Vagina (tissue), 2 donors: ENCODE measurements around the gene ANK2. TPM values are rescaled to one million over a fixed set of nuclear protein-coding genes. Genes with fewer than 3 reads are reported as not detected.

ENCODE experiments used
- DNase-seq, 2 donors: peaks; one replicate each; pipeline ENCODE4 v3.0.0-alpha.2; 2017; ENCODE audit errors: extremely low spot score in 2 of 2
- H3K27ac ChIP-seq: fragments of 200-600 bp; sonication (generic); one replicate; pipeline ENCODE4 v1.5.1; 2019
- H3K27me3 ChIP-seq: fragments of 200-600 bp; sonication (generic); one replicate; pipeline ENCODE4 v1.5.1; 2019
- H3K36me3 ChIP-seq, 2 donors: fragments of 200-600 bp; sonication (generic); one replicate each; pipeline ENCODE4 v1.5.1; 2017 to 2019
- H3K4me1 ChIP-seq: fragments of 200-600 bp; sonication (generic); one replicate; pipeline ENCODE4 v1.5.1; 2019
- H3K4me3 ChIP-seq, 2 donors: fragments of 200-600 bp; sonication (generic); 1 replicate in 1 of 2; 2 replicates in 1 of 2; pipeline ENCODE4 v1.5.1; 2016 to 2019
- H3K9me3 ChIP-seq: fragments of 200-600 bp; sonication (generic); one replicate; pipeline ENCODE4 v1.5.1; 2019
- POLR2A ChIP-seq, 2 donors: fragments of 450-650 bp; IDR thresholded peaks; one replicate each; pipeline ENCODE4 v1.6.1; 2017; ENCODE audit warnings: antibody characterized with exemption in 2 of 2, mild to moderate bottlenecking in 2 of 2, moderate library complexity in 2 of 2
- POLR2AphosphoS5 ChIP-seq, 2 donors: sonication (generic); formaldehyde crosslinking; IDR thresholded peaks; one replicate each; pipeline ENCODE4 v1.9.0; 2017; ENCODE audit warnings: antibody characterized with exemption in 2 of 2, mild to moderate bottlenecking in 2 of 2, low read depth in 1 of 2; ENCODE audit not compliant: insufficient read depth in 1 of 2
- intact Hi-C: fragments of 100-400 bp; cut with DNase I; formaldehyde crosslinking; loops from one replicate; pipeline ENCODE4 v1.15.1; 2023
- total RNA-seq: library from RNA; depleted of rRNA; stranded (reverse); fragments of >200 nt; gene quantifications from one replicate; pipeline ENCODE4 v1.2.3, GENCODE V29; 2016
- TF ChIP-seq, protein P1 (sequence below), 3 experiments: fragments of 450-650 bp in 2 of 3; fragments of 200-600 bp in 1 of 3; sonication (generic) in 1 of 3; IDR thresholded peaks; one replicate each; pipeline ENCODE4 v1.5.1; 2017 to 2019; ENCODE audit warnings: antibody characterized with exemption in 3 of 3, mild to moderate bottlenecking in 2 of 3, moderate library complexity in 2 of 3

The ANK2 gene
- total RNA-seq, 1 donor from 2014 or later, result 64.6 TPM

DNA sequence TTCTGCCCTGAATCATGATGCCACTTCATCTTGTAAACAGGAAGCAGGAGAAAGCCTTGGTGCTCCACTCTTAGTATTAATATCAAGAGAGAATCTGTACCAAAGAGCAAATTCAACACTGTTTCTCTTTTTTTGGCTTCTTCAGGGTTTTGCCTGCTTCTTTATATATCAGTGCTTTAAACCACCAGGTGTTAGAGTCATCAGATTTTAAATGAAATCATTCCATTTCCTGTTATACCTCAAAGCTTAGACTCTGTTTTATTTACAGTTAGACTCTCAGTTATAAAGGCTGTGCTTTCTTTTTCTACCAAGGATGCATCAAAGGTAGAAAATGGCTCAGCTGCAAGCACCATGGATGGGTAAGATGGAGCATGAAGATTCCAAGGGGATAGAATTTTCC lies 361.2 kb downstream of the ANK2 start:
- Histone ChIP-seq H3K27ac (no peak overlapping the region), H3K4me3 (no peak overlapping the region), H3K27me3 (no peaks in the 10 kb centered on the region), H3K9me3 (no peaks in the 10 kb centered on the region), H3K4me1 (no peaks in the 10 kb centered on the region), H3K36me3 (no peaks in the 10 kb centered on the region)
- DNase-seq, result no peak
- intact Hi-C loops, result no loop called here
- TF ChIP-seq POLR2A (IDR thresholded peaks at IDR 0.05), result no peak
- TF ChIP-seq, protein P1, sequence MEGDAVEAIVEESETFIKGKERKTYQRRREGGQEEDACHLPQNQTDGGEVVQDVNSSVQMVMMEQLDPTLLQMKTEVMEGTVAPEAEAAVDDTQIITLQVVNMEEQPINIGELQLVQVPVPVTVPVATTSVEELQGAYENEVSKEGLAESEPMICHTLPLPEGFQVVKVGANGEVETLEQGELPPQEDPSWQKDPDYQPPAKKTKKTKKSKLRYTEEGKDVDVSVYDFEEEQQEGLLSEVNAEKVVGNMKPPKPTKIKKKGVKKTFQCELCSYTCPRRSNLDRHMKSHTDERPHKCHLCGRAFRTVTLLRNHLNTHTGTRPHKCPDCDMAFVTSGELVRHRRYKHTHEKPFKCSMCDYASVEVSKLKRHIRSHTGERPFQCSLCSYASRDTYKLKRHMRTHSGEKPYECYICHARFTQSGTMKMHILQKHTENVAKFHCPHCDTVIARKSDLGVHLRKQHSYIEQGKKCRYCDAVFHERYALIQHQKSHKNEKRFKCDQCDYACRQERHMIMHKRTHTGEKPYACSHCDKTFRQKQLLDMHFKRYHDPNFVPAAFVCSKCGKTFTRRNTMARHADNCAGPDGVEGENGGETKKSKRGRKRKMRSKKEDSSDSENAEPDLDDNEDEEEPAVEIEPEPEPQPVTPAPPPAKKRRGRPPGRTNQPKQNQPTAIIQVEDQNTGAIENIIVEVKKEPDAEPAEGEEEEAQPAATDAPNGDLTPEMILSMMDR (IDR thresholded peaks at IDR 0.05), result no peak
- no peak for TF ChIP-seq POLR2AphosphoS5 (IDR thresholded peaks at IDR 0.05; ENCODE audit: insufficient read depth in 1 of 2, low read depth in 1 of 2)

DNA sequence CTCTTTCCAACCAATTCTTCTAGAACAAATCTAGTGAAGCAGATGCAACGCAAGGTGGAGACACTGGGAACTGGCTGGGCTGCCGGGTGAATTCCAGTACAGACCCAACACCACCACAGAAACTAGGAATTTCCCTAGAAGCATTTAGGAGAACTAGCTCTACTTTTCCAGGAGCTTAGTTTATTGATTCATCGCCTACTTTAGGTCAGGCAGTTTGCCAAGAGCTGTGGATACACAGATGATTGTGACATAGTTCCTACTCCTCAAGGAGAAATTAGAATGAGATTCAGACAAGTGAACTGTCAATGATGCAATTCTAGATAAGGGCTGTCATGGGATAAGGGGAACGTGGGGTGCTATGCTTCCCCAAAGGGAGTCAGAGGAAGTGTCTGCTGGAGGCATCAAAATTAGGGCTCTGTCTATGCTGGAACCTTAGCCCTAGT lies 362.1 kb downstream of the ANK2 start:
- no peak for DNase-seq
- H3K27ac ChIP-seq, result no peak overlapping the region

DNA sequence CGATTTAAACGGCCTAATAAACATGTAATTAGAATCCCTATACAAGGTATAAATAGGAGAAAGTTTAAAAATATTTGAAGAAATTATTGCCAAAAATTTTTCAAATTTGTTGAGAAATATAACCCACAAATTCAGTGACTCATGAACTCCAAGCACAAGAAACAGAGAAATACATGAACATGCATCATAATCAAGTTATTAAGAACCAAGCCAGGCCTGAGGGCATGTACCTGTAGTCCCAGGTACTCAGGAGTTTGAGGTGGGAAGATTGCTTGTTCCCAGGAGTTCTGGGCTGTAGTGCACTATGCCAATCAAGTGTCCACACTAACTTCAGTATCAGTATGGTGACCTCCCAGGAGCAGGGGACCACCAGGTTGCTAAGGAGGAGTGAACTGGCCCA lies 370.2 kb downstream of the ANK2 start:
- intact Hi-C loops, result no loop called here
- H3K4me1 ChIP-seq, result no peaks in the 10 kb centered on the region
- H3K36me3 ChIP-seq, result no peaks in the 10 kb centered on the region
- H3K4me3 ChIP-seq, result no peak overlapping the region
- no peak for DNase-seq
- peaks cover 3% of the 10 kb centered on the region for H3K9me3 ChIP-seq
- TF ChIP-seq, protein P1 (IDR thresholded peaks at IDR 0.05), result no peak
- no peak for TF ChIP-seq POLR2AphosphoS5 (IDR thresholded peaks at IDR 0.05; ENCODE audit: insufficient read depth in 1 of 2, low read depth in 1 of 2)
- TF ChIP-seq POLR2A (IDR thresholded peaks at IDR 0.05), result no peak
- H3K27ac ChIP-seq, result no peak overlapping the region
- no peaks in the 10 kb centered on the region for H3K27me3 ChIP-seq

More for the DNA sequence above, 362.1 kb downstream of the ANK2 start:
- intact Hi-C loops, result no loop called here
- TF ChIP-seq POLR2AphosphoS5 (IDR thresholded peaks at IDR 0.05; ENCODE audit: insufficient read depth in 1 of 2, low read depth in 1 of 2), result no peak
- TF ChIP-seq, protein P1 (IDR thresholded peaks at IDR 0.05), result no peak
- no peak for TF ChIP-seq POLR2A (IDR thresholded peaks at IDR 0.05)
- H3K36me3 ChIP-seq, result no peaks in the 10 kb centered on the region
- no peaks in the 10 kb centered on the region for H3K27me3 ChIP-seq
- H3K4me1 ChIP-seq, result no peaks in the 10 kb centered on the region
- H3K4me3 ChIP-seq, result no peak overlapping the region
- no peaks in the 10 kb centered on the region for H3K9me3 ChIP-seq

DNA sequence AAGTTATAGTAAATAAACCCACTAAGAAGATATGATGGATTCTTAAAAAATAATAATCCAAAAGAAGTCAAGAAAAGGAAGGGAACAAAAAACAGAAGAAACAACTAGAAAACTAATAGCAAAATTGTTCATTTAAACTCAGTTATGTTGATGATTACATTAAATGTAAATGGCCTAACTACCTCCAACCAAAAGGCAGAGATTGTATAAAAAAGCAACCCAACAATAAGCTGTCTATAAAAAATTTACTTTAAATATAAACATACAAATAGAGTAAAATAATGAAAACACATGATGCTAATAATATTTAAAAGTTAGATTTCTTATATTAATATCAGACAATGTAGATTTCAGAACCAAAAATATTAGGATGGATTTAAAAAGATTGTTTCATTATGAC lies 371.5 kb downstream of the ANK2 start:
- intact Hi-C loops, result no loop called here
- H3K27me3 ChIP-seq, result no peaks in the 10 kb centered on the region
- no peak overlapping the region for H3K27ac ChIP-seq
- TF ChIP-seq POLR2A (IDR thresholded peaks at IDR 0.05) (no peak), POLR2AphosphoS5 (IDR thresholded peaks at IDR 0.05; ENCODE audit: insufficient read depth in 1 of 2, low read depth in 1 of 2) (no peak)
- TF ChIP-seq, protein P1 (IDR thresholded peaks at IDR 0.05), result no peak
- no peaks in the 10 kb centered on the region for H3K4me1 ChIP-seq
- peaks cover 3% of the 10 kb centered on the region for H3K9me3 ChIP-seq
- no peak for DNase-seq
- H3K36me3 ChIP-seq, result no peaks in the 10 kb centered on the region
- no peak overlapping the region for H3K4me3 ChIP-seq

DNA sequence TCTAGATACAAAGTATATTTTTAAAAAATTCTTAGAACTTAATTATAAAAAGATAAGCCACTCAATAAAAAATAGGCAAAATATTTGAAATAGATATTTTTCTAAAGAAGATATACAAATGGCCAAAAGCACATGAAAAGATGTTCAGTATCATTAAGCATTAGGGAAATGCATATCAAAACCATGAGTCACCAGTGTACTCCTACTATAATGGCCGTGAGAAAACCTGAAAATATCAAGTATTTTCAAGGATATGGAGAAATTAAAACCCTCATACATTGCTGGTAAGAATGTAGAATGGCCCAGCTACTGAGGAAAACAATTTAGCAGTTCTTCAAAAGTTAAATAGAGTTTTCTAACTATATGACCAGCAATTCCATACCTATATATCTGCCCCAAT lies 374.2 kb downstream of the ANK2 start:
- Histone ChIP-seq H3K36me3 (no peaks in the 10 kb centered on the region), H3K4me3 (no peak overlapping the region), H3K4me1 (no peaks in the 10 kb centered on the region), H3K27me3 (no peaks in the 10 kb centered on the region), H3K9me3 (peaks cover 3% of the 10 kb centered on the region), H3K27ac (no peak overlapping the region)
- no peak for DNase-seq
- no peak for TF ChIP-seq POLR2AphosphoS5 (IDR thresholded peaks at IDR 0.05; ENCODE audit: insufficient read depth in 1 of 2, low read depth in 1 of 2)
- TF ChIP-seq, protein P1 (IDR thresholded peaks at IDR 0.05), result no peak
- no peak for TF ChIP-seq POLR2A (IDR thresholded peaks at IDR 0.05)
- intact Hi-C loops, result no loop called here
